Neural cell (in vitro differentiated cells): Measurements from ENCODE around the gene IDI1. TPM values are rescaled to one million over a fixed set of nuclear protein-coding genes. Genes with fewer than 3 reads are reported as not detected.

Experiments used
- H2AFZ ChIP-seq: fragments of 200-600, 300-800 bp; sonication (generic), shearing (Covaris generic); 2 replicates; pipeline ENCODE4 v1.6.0; 2014; ENCODE audit warnings: low read depth, mild to moderate bottlenecking, antibody characterized with exemption, low read length, moderate library complexity
- H3F3A ChIP-seq: fragments of 200-600 bp; shearing (Covaris generic); 2 replicates; pipeline ENCODE4 v1.6.1; 2016; ENCODE audit warnings: mild to moderate bottlenecking, moderate library complexity, mixed read lengths, antibody characterized with exemption, low read length; ENCODE audit not compliant: insufficient read depth, poor library complexity, severe bottlenecking
- H3K27ac ChIP-seq: fragments of 200-600, 300-800 bp; sonication (generic), shearing (Covaris generic); 2 replicates; pipeline ENCODE4 v1.5.1; 2014; ENCODE audit warnings: mild to moderate bottlenecking, low read length, moderate library complexity
- H3K27me3 ChIP-seq: fragments of 300-800, 200-600 bp; sonication (generic), shearing (Covaris generic); 2 replicates; pipeline ENCODE4 v1.6.0; 2014; ENCODE audit warnings: mild to moderate bottlenecking, low read depth, low read length, moderate library complexity; ENCODE audit not compliant: insufficient read depth
- H3K36me3 ChIP-seq: fragments of 300-800, 200-600 bp; sonication (generic), shearing (Covaris generic); 2 replicates; pipeline ENCODE4 v1.5.1; 2014; ENCODE audit warnings: mild to moderate bottlenecking, antibody characterized with exemption, low read length, moderate library complexity; ENCODE audit not compliant: insufficient read depth
- H3K4me2 ChIP-seq: fragments of 300-800, 200-600 bp; sonication (generic), shearing (Covaris generic); 2 replicates; pipeline ENCODE4 v1.6.0; 2014; ENCODE audit warnings: mild to moderate bottlenecking, low read length
- H3K4me3 ChIP-seq: fragments of 300-800, 200-600 bp; sonication (generic), shearing (Covaris generic); 2 replicates; pipeline ENCODE4 v1.5.1; 2014; ENCODE audit warnings: mild to moderate bottlenecking, low read length, moderate library complexity
- H3K79me2 ChIP-seq: fragments of 200-600 bp; shearing (Covaris generic); replicated peaks from 2 replicates; pipeline ENCODE4 v1.6.0; 2014; ENCODE audit warnings: mild to moderate bottlenecking, low read length, moderate library complexity; ENCODE audit not compliant: insufficient read depth
- H3K9ac ChIP-seq: fragments of 300-800, 200-600 bp; sonication (generic), shearing (Covaris generic); 2 replicates; pipeline ENCODE4 v1.6.1; 2016; ENCODE audit warnings: mild to moderate bottlenecking, low read length, mixed read lengths
- H3K9me2 ChIP-seq: fragments of 200-600 bp; shearing (Covaris generic); 2 replicates; pipeline ENCODE4 v1.6.1; 2016; ENCODE audit warnings: mild to moderate bottlenecking, low read length, mixed read lengths; ENCODE audit not compliant: insufficient read depth
- H3K9me3 ChIP-seq: fragments of 200-600, 300-800 bp; sonication (generic), shearing (Covaris generic); 2 replicates; pipeline ENCODE4 v1.6.1; 2016; ENCODE audit warnings: mild to moderate bottlenecking, mixed run types, low read length, moderate library complexity, mixed read lengths
- H4K20me1 ChIP-seq: fragments of 200-600 bp; shearing (Covaris generic); 2 replicates; pipeline ENCODE4 v1.6.1; 2016; ENCODE audit warnings: mild to moderate bottlenecking, mixed run types; ENCODE audit not compliant: insufficient read depth
- EP300 ChIP-seq: fragments of 450-650 bp; conservative IDR thresholded peaks from 2 replicates; pipeline ENCODE4 v1.6.1; 2014; ENCODE audit warnings: antibody characterized with exemption, mild to moderate bottlenecking, moderate library complexity; ENCODE audit not compliant: poor library complexity, severe bottlenecking
- EZH2 ChIP-seq: fragments of 200-600, 300-800 bp; shearing (Covaris generic), sonication (generic); IDR thresholded peaks from 2 replicates; pipeline ENCODE4 v1.6.1; 2014; ENCODE audit warnings: antibody characterized with exemption, low read length, borderline replicate concordance, mild to moderate bottlenecking; ENCODE audit not compliant: insufficient read depth, poor library complexity, severe bottlenecking
- MXI1 ChIP-seq: fragments of 450-650 bp; conservative IDR thresholded peaks from 2 replicates; pipeline ENCODE4 v1.6.1; 2014; ENCODE audit warnings: antibody characterized with exemption, mild to moderate bottlenecking; ENCODE audit not compliant: poor library complexity, severe bottlenecking
- POLR2AphosphoS5 ChIP-seq: IDR thresholded peaks from 2 replicates; pipeline ENCODE4 v1.6.1; 2012
- RAD21 ChIP-seq: fragments of 450-650 bp; conservative IDR thresholded peaks from 2 replicates; pipeline ENCODE4 v1.6.1; 2014; ENCODE audit warnings: antibody characterized with exemption, mild to moderate bottlenecking, moderate library complexity
- SMC3 ChIP-seq: fragments of 450-650 bp; conservative IDR thresholded peaks from 2 replicates; pipeline ENCODE4 v1.6.1; 2014; ENCODE audit warnings: antibody characterized with exemption, mild to moderate bottlenecking, moderate library complexity; ENCODE audit not compliant: poor library complexity
- TAF1 ChIP-seq: IDR thresholded peaks from 2 replicates; pipeline ENCODE4 v1.6.1; 2012; ENCODE audit warnings: low read depth
- polyA plus RNA-seq: library from polyadenylated mRNA; depleted of rRNA; stranded (reverse); fragments of >200 nt; gene quantifications from 2 replicates; pipeline ENCODE4 v1.2.3, GENCODE V29; 2014
- TF ChIP-seq, protein P1 (sequence below): IDR thresholded peaks from 2 replicates; pipeline ENCODE4 v1.6.1; 2012; ENCODE audit warnings: borderline replicate concordance
- TF ChIP-seq, protein P2 (sequence below): fragments of 450-650 bp; IDR thresholded peaks from 2 replicates; pipeline ENCODE4 v1.5.1; 2014; ENCODE audit warnings: antibody characterized with exemption, mild to moderate bottlenecking, moderate library complexity; ENCODE audit not compliant: poor library complexity, severe bottlenecking

The IDI1 gene
- polyA plus RNA-seq, 1 donor from 2014 or later = 307 TPM

DNA sequence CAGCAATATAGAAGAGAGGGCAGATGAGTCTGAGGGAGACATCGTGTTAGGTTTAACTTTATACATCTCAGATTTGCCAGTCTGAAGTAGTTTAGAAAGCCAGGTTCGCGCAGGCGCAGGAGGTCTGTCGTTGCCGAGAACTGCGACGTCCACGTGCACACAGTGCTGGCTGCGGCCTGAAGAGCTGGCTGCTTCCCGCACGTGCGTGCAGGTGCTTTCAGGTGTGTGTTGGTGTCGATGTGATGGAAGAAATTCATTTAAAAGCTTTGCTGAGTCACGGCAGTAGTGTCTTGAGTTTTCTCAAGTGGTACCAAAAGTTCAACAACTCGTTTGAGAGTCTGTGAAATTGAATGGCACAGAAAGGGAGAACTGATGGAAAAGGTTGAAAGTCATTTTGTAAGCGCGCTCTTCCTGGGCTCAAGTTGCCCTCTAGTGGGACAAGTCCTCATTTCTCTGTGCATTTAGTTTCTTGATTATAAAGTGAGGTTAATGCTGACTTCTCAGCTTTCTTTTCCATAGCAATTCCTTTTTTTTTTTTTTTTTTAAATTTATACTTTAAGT, 25.9 kb upstream of the IDI1 start:
- no peak for TF ChIP-seq POLR2AphosphoS5
- peak; percentile 30 for TF ChIP-seq RAD21
- H3K9me3 ChIP-seq = no peaks in the 10 kb centered on the region
- H3F3A ChIP-seq = no peaks in the 10 kb centered on the region
- no peak overlapping the region for H3K4me2 ChIP-seq
- H3K4me3 ChIP-seq = no peak overlapping the region
- no peak overlapping the region for H2AFZ ChIP-seq
- H3K27ac ChIP-seq = no peak overlapping the region
- no peaks in the 10 kb centered on the region for H3K79me2 ChIP-seq
- H3K9me2 ChIP-seq = no peaks in the 10 kb centered on the region
- no peak overlapping the region for H3K9ac ChIP-seq
- H4K20me1 ChIP-seq = no peaks in the 10 kb centered on the region
- H3K27me3 ChIP-seq = no peaks in the 10 kb centered on the region
- H3K36me3 ChIP-seq = peaks cover 4% of the 10 kb centered on the region

DNA sequence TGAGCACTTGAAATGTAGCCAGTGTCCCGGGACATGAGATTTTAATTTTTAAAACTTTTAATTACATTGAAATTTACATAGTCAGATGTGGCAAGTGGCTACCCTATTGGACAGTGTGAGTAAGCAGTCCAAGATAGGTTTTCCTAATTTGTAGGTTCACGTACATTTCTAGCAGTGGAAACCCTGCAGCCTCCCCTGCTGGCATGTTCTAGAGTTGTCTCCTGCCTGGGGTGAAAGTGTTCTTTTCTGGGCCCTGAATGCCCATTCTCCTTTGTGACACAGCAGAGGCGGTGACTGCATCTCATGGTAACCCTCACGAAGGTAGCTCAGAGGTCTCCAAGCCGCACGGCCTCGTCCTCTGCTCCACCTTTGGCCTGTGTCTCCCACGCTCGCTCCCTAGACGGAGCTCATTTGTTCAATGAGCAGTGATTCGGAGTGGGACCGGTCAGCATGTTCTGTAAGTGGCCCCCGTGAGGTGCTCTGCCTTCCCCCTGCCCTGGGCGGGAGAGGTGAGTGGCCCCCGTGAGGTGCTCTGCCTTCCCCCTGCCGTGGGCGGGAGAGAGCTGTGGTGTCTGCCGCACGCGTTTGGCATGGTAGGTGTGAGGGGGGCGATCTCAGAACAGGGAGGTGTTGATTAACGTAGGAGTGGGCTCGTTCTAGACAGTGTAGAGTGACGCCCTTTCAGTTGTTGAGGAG, 25.3 kb upstream of the IDI1 start:
- Histone ChIP-seq H4K20me1 (no peaks in the 10 kb centered on the region), H2AFZ (no peak overlapping the region), H3K79me2 (no peaks in the 10 kb centered on the region)

More for the DNA sequence above, 25.3 kb upstream of the IDI1 start:
- Histone ChIP-seq H3F3A (no peaks in the 10 kb centered on the region), H3K36me3 (peaks cover 3% of the 10 kb centered on the region), H3K4me3 (no peak overlapping the region), H3K9ac (no peak overlapping the region), H3K27ac (no peak overlapping the region), H3K9me3 (no peaks in the 10 kb centered on the region), H3K9me2 (no peaks in the 10 kb centered on the region), H3K4me2 (no peak overlapping the region), H3K27me3 (no peaks in the 10 kb centered on the region)
- TF ChIP-seq, protein P1, sequence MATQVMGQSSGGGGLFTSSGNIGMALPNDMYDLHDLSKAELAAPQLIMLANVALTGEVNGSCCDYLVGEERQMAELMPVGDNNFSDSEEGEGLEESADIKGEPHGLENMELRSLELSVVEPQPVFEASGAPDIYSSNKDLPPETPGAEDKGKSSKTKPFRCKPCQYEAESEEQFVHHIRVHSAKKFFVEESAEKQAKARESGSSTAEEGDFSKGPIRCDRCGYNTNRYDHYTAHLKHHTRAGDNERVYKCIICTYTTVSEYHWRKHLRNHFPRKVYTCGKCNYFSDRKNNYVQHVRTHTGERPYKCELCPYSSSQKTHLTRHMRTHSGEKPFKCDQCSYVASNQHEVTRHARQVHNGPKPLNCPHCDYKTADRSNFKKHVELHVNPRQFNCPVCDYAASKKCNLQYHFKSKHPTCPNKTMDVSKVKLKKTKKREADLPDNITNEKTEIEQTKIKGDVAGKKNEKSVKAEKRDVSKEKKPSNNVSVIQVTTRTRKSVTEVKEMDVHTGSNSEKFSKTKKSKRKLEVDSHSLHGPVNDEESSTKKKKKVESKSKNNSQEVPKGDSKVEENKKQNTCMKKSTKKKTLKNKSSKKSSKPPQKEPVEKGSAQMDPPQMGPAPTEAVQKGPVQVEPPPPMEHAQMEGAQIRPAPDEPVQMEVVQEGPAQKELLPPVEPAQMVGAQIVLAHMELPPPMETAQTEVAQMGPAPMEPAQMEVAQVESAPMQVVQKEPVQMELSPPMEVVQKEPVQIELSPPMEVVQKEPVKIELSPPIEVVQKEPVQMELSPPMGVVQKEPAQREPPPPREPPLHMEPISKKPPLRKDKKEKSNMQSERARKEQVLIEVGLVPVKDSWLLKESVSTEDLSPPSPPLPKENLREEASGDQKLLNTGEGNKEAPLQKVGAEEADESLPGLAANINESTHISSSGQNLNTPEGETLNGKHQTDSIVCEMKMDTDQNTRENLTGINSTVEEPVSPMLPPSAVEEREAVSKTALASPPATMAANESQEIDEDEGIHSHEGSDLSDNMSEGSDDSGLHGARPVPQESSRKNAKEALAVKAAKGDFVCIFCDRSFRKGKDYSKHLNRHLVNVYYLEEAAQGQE = no peak
- TF ChIP-seq EP300 (no peak), RAD21 (no peak), MXI1 (no peak), EZH2 (no peak), POLR2AphosphoS5 (no peak), TAF1 (no peak), SMC3 (no peak)
- TF ChIP-seq, protein P2, sequence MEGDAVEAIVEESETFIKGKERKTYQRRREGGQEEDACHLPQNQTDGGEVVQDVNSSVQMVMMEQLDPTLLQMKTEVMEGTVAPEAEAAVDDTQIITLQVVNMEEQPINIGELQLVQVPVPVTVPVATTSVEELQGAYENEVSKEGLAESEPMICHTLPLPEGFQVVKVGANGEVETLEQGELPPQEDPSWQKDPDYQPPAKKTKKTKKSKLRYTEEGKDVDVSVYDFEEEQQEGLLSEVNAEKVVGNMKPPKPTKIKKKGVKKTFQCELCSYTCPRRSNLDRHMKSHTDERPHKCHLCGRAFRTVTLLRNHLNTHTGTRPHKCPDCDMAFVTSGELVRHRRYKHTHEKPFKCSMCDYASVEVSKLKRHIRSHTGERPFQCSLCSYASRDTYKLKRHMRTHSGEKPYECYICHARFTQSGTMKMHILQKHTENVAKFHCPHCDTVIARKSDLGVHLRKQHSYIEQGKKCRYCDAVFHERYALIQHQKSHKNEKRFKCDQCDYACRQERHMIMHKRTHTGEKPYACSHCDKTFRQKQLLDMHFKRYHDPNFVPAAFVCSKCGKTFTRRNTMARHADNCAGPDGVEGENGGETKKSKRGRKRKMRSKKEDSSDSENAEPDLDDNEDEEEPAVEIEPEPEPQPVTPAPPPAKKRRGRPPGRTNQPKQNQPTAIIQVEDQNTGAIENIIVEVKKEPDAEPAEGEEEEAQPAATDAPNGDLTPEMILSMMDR = no peak
